Activated CD4-positive, alpha-beta T cell treated with anti-CD3 and anti-CD28 coated beads for 4 hours (primary cell): ENCODE measurements around the gene MXI1.
"Not testable (repeated sequence)": the region's sequence is repeated elsewhere in the genome, so short reads cannot be mapped to it uniquely, and the experiment has no call there.

Experiments used
- DNase-seq, 2 donors: peaks; one replicate each; pipeline ENCODE4 v3.0.0-alpha.2; 2020

Gene MXI1

DNA sequence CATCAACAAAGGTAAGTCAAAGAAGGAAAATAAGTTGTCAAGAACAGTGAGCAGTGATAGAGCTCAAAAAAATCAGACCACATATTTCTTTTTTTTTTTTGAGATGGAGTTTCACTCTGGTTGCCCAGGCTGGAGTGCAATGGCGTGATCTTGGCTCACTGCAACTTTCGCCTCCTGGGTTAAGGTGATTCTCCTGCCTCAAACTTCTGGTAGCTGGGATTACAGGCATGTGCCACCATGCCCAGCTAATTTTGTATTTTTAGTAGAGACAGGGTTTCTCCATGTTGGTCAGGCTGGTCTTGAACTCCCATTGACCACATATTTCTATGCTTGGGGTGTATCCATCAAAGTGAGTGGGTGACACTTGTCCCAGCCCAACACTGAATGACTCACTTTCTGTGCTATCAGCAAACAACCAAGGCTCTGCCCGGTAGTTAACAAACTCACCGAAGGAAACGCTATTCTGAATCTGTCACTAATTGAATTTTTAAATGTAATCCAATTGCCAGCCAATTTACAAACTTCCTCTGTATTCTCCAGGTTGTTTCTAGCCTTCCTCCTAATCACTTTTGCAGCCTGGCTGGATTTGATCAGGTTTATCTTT lies 116.9 kb downstream of the MXI1 start:
- DNase-seq = no peak

DNA sequence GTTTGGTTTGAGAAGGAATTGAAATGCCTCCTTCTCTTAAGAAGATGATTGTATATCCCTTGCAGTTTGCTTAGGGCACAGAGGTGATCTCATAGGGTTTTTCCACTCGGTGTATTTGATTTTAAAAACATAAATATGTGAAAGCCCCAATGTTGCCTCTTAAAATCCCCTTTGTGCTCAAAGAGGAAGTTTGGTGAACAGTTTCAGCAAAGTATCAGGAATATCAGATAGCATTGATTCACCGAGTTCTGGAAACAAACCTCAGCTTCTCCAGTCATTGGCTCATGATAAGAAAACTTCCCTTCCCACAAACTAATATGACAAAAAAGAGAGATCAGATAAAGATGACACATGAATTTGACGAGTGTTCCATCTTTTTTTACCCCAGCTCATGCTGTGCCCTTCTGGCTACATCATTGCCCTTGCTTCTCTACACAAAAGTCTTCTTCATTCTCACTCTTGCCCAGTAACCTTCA lies 117.4 kb downstream of the MXI1 start:
- DNase-seq = no peak

DNA sequence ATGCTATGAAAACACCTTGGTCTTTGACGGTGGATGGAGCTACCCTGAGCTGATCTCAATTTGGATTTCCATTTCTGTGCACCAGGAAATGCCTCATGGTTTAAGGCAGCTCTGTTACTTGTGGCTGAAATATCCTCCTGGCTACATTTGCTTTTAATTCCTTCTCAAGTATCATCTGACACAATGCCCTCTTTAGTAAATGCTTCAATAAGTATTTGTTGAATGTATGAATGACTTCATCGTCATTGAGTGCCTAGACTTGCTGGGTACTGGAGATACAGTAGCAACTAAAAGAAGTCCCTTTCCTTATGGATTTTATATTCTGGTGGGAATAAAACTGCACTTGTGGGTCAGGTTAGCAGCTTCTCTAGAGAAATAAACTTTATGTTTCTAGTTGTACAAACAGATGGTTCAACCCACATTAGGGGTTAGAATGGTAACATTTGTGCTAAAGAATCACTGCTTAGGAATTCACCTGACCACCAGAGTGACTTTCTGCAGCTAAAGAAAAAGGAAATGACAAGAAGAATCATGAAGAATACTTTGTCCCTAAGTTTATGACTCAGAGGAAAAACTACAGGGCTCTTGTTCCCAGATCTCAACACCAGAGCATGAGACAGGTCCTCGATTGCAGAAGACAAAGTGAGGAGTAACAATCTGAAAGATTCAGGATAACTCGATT lies 119.1 kb downstream of the MXI1 start:
- no peak for DNase-seq

DNA sequence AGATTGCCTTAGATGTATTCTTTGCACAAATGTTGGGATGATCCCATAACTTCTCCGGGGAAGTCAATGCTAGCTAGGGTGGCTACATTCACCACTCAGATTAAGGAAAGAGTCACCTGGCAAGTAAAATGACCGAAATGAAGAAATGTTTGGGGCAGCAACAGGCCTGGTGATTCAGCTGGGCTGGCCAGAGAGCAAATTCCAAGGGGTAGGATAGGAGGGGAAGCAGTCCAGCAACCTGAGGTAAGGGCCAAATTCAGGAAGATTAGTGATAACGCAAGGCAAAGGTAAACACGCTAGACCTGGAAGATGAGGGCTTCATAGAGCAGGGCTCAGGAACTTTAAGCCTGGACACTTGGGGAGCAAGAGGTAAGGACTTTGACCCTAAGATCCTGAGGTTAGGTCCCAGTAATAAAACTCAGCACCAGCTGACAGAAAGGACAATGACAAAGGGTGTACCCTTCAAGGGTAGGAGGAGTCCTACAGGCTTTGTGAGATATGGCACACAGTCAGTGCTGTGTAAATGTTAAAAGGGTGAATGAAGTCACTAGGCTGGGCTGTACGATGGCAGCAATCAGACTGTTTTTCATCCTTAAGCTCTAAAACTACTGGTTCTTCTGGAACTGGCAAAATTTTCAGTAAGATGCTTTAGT lies 120.0 kb downstream of the MXI1 start:
- DNase-seq = no peak

DNA sequence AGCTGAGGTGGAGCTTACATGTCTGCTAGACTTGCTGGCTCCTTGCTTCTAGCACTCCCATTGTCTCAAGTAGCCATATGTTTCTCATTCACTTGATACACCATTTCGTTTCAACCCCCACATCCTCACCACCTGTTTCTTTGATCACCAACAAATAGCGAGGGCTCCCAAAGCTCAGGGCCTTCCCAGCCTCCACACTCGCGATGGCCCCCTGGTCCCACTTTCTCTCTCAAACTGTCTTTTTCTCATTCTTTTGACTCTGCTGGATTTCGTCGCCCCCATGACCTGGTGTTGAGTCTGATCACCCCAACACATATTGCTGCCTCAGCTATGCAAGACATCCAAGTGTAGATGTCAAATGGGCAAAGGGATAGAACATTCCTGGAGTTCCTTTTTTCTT lies 123.3 kb downstream of the MXI1 start:
- DNase-seq = no peak

DNA sequence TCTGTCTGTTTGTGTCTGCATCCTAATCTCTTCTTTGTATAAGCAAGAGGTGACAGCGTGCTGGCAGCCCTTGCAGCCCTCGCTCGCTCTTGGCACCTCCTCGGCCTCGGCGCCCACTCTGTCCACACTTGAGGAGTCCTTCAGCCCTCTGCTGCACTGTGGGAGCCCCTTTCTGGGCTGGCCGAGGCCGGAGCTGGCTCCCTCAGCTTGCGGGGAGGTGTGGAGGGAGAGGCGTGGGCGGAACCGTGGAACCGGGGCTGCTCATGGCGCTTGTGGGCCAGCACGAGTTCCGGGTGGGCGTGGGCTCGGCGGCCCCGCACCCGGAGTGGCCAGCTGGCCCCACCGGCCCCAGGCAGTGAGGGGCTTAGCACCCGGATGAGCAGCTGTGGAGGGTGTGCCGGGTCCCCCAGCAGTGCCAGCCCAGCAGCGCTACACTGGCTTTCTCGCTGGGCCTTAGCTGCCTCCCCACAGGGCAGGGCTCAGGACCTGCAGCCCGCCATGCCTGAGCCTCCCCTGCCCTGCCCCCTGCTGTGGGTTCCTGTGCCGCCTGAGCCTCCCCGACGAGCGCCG lies 123.9 kb downstream of the MXI1 start:
- DNase-seq = not testable (repeated sequence)

DNA sequence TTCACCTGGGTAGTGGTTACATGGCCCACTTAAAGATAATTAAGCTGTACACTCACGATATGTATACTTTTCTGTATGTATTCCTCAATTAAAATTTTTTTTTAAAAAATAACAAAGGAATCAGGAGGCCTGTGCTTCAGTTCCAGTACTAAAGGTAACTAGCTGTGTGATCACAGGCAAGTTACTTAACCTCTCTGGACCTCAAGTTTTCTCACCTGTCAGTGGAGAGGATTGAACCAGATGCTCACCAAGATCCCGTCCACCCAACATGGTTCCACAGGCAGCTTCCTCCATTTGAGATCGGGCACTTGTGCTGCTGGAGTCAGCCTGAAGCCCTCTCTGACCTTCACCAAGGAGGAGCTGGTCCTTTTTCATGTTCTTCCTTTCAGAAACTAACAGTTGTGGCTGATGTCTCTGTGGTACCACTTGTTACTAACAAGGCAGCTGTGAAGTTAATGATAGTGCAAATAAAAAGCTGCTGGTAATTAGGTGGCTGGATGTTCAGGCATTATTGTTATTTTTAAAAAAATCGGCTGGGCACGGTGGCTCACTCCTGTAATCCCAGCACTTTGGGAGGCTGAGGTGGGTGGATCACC lies 126.8 kb downstream of the MXI1 start:
- DNase-seq = no peak

DNA sequence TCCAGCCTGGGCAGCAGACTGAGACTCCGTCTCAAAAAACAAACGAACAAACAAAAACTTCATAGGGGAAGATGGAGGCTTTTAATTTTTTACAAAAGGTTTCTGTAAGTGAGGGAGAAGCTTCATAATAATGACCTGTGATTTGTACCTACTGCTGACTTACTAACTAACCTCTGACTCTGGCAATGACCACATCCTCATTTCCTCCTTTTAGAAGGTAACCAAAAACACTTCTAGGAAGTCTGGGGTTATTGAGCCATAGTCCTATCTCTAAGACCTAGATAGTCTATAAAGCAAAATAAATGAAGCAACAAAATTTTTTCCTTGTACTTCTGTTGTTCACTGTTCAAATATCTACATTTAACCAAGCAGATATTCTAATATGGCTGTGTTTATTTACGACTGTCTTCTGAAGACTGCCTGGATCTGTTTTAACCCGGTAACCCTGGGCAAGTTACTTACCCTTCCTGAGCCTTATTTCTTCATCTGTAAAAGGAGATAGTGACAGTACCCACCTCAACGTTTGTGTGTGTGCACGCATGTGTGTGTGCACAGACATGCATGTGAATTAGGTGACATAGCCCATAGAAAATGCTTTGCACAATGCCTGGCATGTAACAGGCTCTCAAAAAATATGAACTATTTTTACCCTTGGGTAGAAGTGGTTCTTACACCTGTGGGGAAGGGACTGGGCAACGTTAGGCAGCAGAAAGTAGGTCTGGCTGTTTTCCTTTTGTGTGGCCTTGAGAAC lies 128.1 kb downstream of the MXI1 start:
- DNase-seq = no peak

DNA sequence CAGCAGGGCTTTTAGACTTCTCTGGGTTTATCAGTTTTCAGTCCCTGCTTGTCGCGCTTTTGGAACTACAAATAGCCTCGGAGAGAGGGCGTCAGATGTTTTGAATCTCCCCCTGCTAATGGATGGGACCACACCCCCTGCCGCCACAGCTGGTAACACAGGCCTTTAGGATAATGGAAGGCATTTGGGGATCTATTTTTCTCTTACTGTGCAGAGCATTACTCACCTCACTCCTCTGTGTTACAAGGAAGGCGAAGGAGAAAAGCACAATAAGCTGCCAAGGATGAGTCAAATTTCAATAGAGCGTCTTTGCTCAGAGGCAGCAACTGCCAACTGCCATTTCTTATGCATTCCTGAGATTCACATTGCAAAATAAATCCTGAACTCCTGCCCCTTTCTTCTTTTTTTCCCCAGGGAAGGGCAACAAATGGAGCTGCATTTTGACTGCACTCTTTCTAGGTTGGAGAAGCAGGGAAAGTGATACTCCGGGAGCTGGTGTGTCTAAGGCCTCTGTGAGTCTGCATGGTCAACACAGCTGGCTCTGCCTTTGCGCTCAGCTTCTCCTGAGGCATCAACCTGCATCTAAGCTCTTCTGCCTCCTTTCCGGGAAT lies 128.8 kb downstream of the MXI1 start:
- no peak for DNase-seq
